K562 (cell line): ENCODE measurements around the gene CCDC9B. TPM values are rescaled to one million over a fixed set of nuclear protein-coding genes. Genes with fewer than 3 reads are reported as not detected.

ENCODE experiments used
- ATAC-seq: fragments of 200-7000 bp; cut with Tn5 transposase; 3 replicates; pipeline ENCODE4 v1.9.1; 2020; ENCODE audit warnings: moderate library complexity
- BruUV-seq: library from RNA; stranded (reverse); fragments of 400-500 nt; replicated peaks from 2 replicates; lab custom pipeline; 2021; lab: Mats Ljungman, UMichigan
- CTCF ChIA-PET: fragments of 300-600 bp; formaldehyde crosslinking; extraction: SDS; loops from one replicate; lab custom pipeline; 2021; ENCODE audit warnings: low intra/inter-chr PET ratio; lab: Yijun Ruan, JAX
- POLR2A ChIA-PET: fragments of 300-600, 350-650 bp; sonication (Branson Sonifier 250); formaldehyde crosslinking; extraction: SDS; loops from one replicate; lab custom pipeline; 2021; ENCODE audit warnings: antibody characterized with exemption, inconsistent platforms; lab: Yijun Ruan, JAX
- DNase-seq, 4 experiments: peaks; one replicate each; pipeline versions ENCODE4 v3.0.0 to v3.0.0-alpha.2; 2011 to 2018; ENCODE audit warnings: low spot score in 3 of 4, mixed read lengths in 3 of 4; ENCODE audit errors: extremely low read depth in 1 of 4
- FAIRE-seq: peaks from 2 replicates; lab custom pipeline; 2011; peaks lifted over from hg19 to GRCh38; lab: Jason Lieb, UNC
- H2AFZ ChIP-seq: 2 replicates; pipeline ENCODE4 v1.6.0; 2011; ENCODE audit warnings: low read depth, low read length, control low read depth, inconsistent platforms
- H3K27ac ChIP-seq: fragments of 200-600 bp; 3 replicates; pipeline ENCODE4 v1.8.0; 2011; ENCODE audit warnings: low read depth, mild to moderate bottlenecking, control low read depth, inconsistent platforms, low read length, moderate library complexity, mixed read lengths; ENCODE audit errors: extremely low read depth
- H3K27me3 ChIP-seq, 2 experiments: fragments of 300-600 bp in 1 of 2; 2 replicates in 1 of 2; 3 replicates in 1 of 2; pipeline versions ENCODE4 v1.6.0 to v1.8.0; 2011; ENCODE audit warnings: inconsistent platforms in 2 of 2, low read length in 2 of 2, mild to moderate bottlenecking in 1 of 2, mixed read lengths in 1 of 2, moderate library complexity in 1 of 2; ENCODE audit not compliant: control insufficient read depth in 2 of 2, insufficient read depth in 2 of 2
- H3K36me3 ChIP-seq: fragments of 300-600 bp; 3 replicates; pipeline ENCODE4 v1.8.0; 2011; ENCODE audit warnings: mild to moderate bottlenecking, low read length, inconsistent platforms; ENCODE audit not compliant: control insufficient read depth, insufficient read depth
- H3K4me1 ChIP-seq, 2 experiments: fragments of 200-600 bp in 1 of 2; replicated peaks in 1 of 2; 2 replicates in 1 of 2; 3 replicates in 1 of 2; pipeline versions ENCODE4 v1.5.1 to v1.8.0; 2011; ENCODE audit warnings: inconsistent platforms in 2 of 2, low read length in 2 of 2, mild to moderate bottlenecking in 1 of 2, mixed read lengths in 1 of 2, moderate library complexity in 1 of 2; ENCODE audit not compliant: control insufficient read depth in 2 of 2, insufficient read depth in 2 of 2
- H3K4me2 ChIP-seq: 2 replicates; pipeline ENCODE4 v1.6.1; 2011; ENCODE audit warnings: low read length, control low read depth, inconsistent platforms, mixed read lengths; ENCODE audit not compliant: insufficient read depth
- H3K4me3 ChIP-seq: fragments of 200-600 bp; sonication (generic), shearing (Covaris generic); 2 replicates; pipeline ENCODE4 v1.5.1; 2016; ENCODE audit warnings: control low read depth, inconsistent platforms
- H3K79me2 ChIP-seq: fragments of 200-600 bp; 3 replicates; pipeline ENCODE4 v1.8.0; 2011; ENCODE audit warnings: low read length, inconsistent platforms; ENCODE audit not compliant: control insufficient read depth, insufficient read depth
- H3K9ac ChIP-seq, 2 experiments: 2 replicates each; pipeline versions ENCODE4 v1.6.0 to v1.6.1; 2011; ENCODE audit warnings: low read depth in 2 of 2, low read length in 2 of 2, control low read depth in 1 of 2, inconsistent platforms in 1 of 2, mild to moderate bottlenecking in 1 of 2, mixed read lengths in 1 of 2; ENCODE audit not compliant: insufficient read depth in 1 of 2
- H3K9me1 ChIP-seq: one replicate; pipeline ENCODE4 v1.6.0; 2011; ENCODE audit warnings: inconsistent platforms, mild to moderate bottlenecking, low read length, moderate library complexity; ENCODE audit not compliant: control insufficient read depth, insufficient read depth
- H3K9me3 ChIP-seq: replicated peaks from 2 replicates; pipeline ENCODE4 v1.5.1; 2011; ENCODE audit warnings: low read depth, low read length, inconsistent platforms; ENCODE audit not compliant: control insufficient read depth, insufficient read depth
- H4K20me1 ChIP-seq: replicated peaks from 2 replicates; pipeline ENCODE4 v1.6.1; 2011; ENCODE audit warnings: low read length, inconsistent platforms, mixed read lengths; ENCODE audit not compliant: control insufficient read depth, insufficient read depth
- CSDE1 ChIP-seq, 2 experiments: fragments of 450-650 bp; IDR thresholded peaks; 2 replicates each; pipeline ENCODE4 v1.6.1; 2016; ENCODE audit warnings: mild to moderate bottlenecking in 1 of 2
- E2F3 ChIP-seq: fragments of 250-450 bp; sonication (Bioruptor Pico); IDR thresholded peaks from 2 replicates; pipeline ENCODE4 v1.4.0; 2020; ENCODE audit warnings: mild to moderate bottlenecking
- IRF2 ChIP-seq: sonication (generic); formaldehyde crosslinking; IDR thresholded peaks from 2 replicates; pipeline ENCODE4 v1.8.1; 2022; ENCODE audit warnings: mild to moderate bottlenecking, missing genetic modification reagents
- KLF16 ChIP-seq: IDR thresholded peaks from 2 replicates; pipeline ENCODE4 v1.6.1; 2016; ENCODE audit warnings: antibody characterized with exemption
- PHTF2 ChIP-seq: fragments of 250-450 bp; sonication (Bioruptor Pico); IDR thresholded peaks from 2 replicates; pipeline ENCODE4 v1.5.0; 2021; ENCODE audit warnings: mild to moderate bottlenecking
- SETDB1 ChIP-seq: IDR thresholded peaks from one replicate; pipeline ENCODE4 v1.6.1; 2012; ENCODE audit warnings: low read length, control low read depth, inconsistent platforms
- TBL1XR1 ChIP-seq, 2 experiments: IDR thresholded peaks; 2 replicates each; pipeline ENCODE4 v1.6.1; 2012; ENCODE audit warnings: improper control_type of control experiment in 2 of 2, low read length in 2 of 2, mild to moderate bottlenecking in 1 of 2
- ZNF408 ChIP-seq: fragments of 250-450 bp; sonication (Bioruptor Pico); IDR thresholded peaks from 2 replicates; pipeline ENCODE4 v1.4.0; 2020; ENCODE audit warnings: low read depth, mild to moderate bottlenecking, moderate library complexity
- WGBS: fragments of 100-300 bp; shearing (Covaris generic); methylation state at CpG from one replicate; pipeline ENCODE4 v1.1.6; 2016; ENCODE audit warnings: low coverage, mixed read lengths; ENCODE audit not compliant: insufficient coverage; ENCODE audit errors: missing lambda C conversion rate; 5-methylcytosine and 5-hydroxymethylcytosine counted together
- in situ Hi-C: fragments of 300-500 bp; cut with MboI; formaldehyde crosslinking; loops from 4 replicates; pipeline ENCODE4 v1.15.0; 2018; ENCODE audit warnings: inconsistent platforms, mixed read lengths
- intact Hi-C: fragments of 100-400 bp; cut with micrococcal nuclease; formaldehyde crosslinking; loops from 2 replicates; pipeline ENCODE4 v1.14.2; 2022
- polyA plus RNA-seq, 8 experiments: library from polyadenylated mRNA; depleted of rRNA in 4 of 8; stranded (reverse) in 5 of 8; unstranded in 3 of 8; fragments of >200 nt; fragmentation: Nextera tagmentation in 2 of 8; fragmentation: Illumina TruSeq in 1 of 8; extraction: Ambion mirVana in 2 of 8; extraction: Trizol in 1 of 8; gene quantifications; 2 replicates each; pipeline versions ENCODE4 v1.2.1 to v1.2.3, GENCODE V29; 2011 to 2014; ENCODE audit warnings: inconsistent platforms in 1 of 8, missing spikeins in 1 of 8
- total RNA-seq, 7 experiments: library from RNA; depleted of rRNA in 6 of 7; stranded (reverse); fragments of >200 nt in 6 of 7; fragmentation: Illumina TruSeq in 2 of 7; extraction: Trizol in 2 of 7; gene quantifications; 2 replicates each; pipeline versions ENCODE4 v1.2.1 to v1.2.3, GENCODE V29; 2011 to 2021; ENCODE audit warnings: low replicate concordance in 1 of 7

Gene CCDC9B
- total and polyA plus RNA-seq, 9 of the 15 experiments (the other 6 are each of a cell fraction or from before 2014, with no cell fraction given): 0.01 to 0.47 (median 0.15) TPM; not detected in 1

DNA sequence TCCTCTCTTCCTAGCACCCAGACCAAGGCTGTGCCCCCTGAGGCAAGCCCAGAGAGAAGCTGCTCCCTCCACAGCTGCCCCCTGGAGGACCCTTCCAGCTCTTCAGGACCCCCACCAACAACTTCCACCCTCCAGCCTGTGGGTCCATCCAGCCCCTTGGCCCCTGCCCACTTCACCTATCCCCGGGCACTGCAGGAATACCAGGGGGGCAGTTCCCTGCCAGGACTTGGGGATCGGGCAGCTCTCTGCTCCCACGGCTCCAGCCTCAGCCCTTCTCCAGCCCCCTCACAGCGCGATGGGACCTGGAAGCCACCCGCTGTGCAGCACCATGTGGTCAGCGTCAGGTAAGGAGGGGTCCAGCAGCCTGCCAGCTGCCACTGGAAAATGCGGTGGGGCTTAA is 22.9 kb upstream of the CCDC9B start:
- no peaks in the 10 kb centered on the region for H3K9me3 ChIP-seq
- H3K79me2 ChIP-seq: no peaks in the 10 kb centered on the region
- H2AFZ ChIP-seq: no peak overlapping the region
- ATAC-seq (no peak), FAIRE-seq (no peak), DNase-seq (no peak)
- peaks cover 0 to 13% of the 10 kb centered on the region in 2 experiments; a peak in 2 of 5 replicates for H3K27me3 ChIP-seq
- H3K9me1 ChIP-seq: no peaks in the 10 kb centered on the region
- TF ChIP-seq E2F3 (CRISPR knock-in tag): no peak
- TF ChIP-seq KLF16: no peak
- TF ChIP-seq ZNF408 (CRISPR knock-in tag): no peak
- TF ChIP-seq CSDE1 (IDR thresholded peaks at IDR 0.05): no peak
- no peak for TF ChIP-seq TBL1XR1 (IDR thresholded peaks at IDR 0.05; ENCODE audit: low read length in 2 of 2)
- TF ChIP-seq PHTF2 (CRISPR knock-in tag): no peak
- no peak for TF ChIP-seq SETDB1
- no peak for TF ChIP-seq IRF2 (CRISPR knock-in tag)
- no peak overlapping the region for H3K27ac ChIP-seq
- no peaks in the 10 kb centered on the region for H3K36me3 ChIP-seq
- H3K4me3 ChIP-seq: no peak overlapping the region
- 44% methylated on average over 8 of the region's 8 CpGs for WGBS
- ChIA-PET POLR2A (interaction anchor here (0.9 kb wide), 1 partner anchor 68 kb away, joined by 3 read pairs; no protein-coding TSS in a partner anchor), CTCF (no interaction called here)
- peak overlapping the region in 1 of 2 experiments; percentile 53; a peak in 2 of 4 replicates for H3K9ac ChIP-seq
- intact Hi-C loops (no loop called here), in situ Hi-C loops (no loop called here)
- no TSS peak for BruUV-seq
- peaks cover 9 to 35% of the 10 kb centered on the region in 2 experiments for H3K4me1 ChIP-seq
- no peak overlapping the region for H3K4me2 ChIP-seq
- H4K20me1 ChIP-seq: no peaks in the 10 kb centered on the region
